Osteoblast (primary cell): ENCODE measurements around the gene FOXL3. TPM values are rescaled to one million over a fixed set of nuclear protein-coding genes. Genes with fewer than 3 reads are reported as not detected.
"Not testable (repeated sequence)": the region's sequence is repeated elsewhere in the genome, so short reads cannot be mapped to it uniquely, and the experiment has no call there.

Source experiments
- DNase-seq: peaks from one replicate; pipeline ENCODE4 v3.0.0; 2011; ENCODE audit warnings: low spot score, mixed read lengths; ENCODE audit not compliant: insufficient read length; ENCODE audit errors: missing footprints
- H2AFZ ChIP-seq: 2 replicates; pipeline ENCODE4 v1.6.0; 2011; ENCODE audit warnings: mild to moderate bottlenecking, low read length
- H3K27ac ChIP-seq: 2 replicates; pipeline ENCODE4 v1.5.1; 2011; ENCODE audit warnings: mild to moderate bottlenecking, low read depth, low read length, moderate library complexity
- H3K27me3 ChIP-seq: 2 replicates; pipeline ENCODE4 v1.6.0; 2012; ENCODE audit warnings: mild to moderate bottlenecking, control low read depth, inconsistent platforms, low read length, moderate library complexity; ENCODE audit not compliant: insufficient read depth
- H3K36me3 ChIP-seq: 2 replicates; pipeline ENCODE4 v1.5.1; 2011; ENCODE audit warnings: mild to moderate bottlenecking, low read length, control low read depth, moderate library complexity; ENCODE audit not compliant: insufficient read depth
- H3K4me1 ChIP-seq: 2 replicates; pipeline ENCODE4 v1.5.1; 2011; ENCODE audit warnings: mild to moderate bottlenecking, low read length, control low read depth, moderate library complexity; ENCODE audit not compliant: insufficient read depth
- H3K4me2 ChIP-seq: 2 replicates; pipeline ENCODE4 v1.6.0; 2011; ENCODE audit warnings: mild to moderate bottlenecking, low read length; ENCODE audit not compliant: insufficient read depth
- H3K4me3 ChIP-seq: fragments of 200-600 bp; sonication (generic); 3 replicates; pipeline ENCODE4 v1.5.1; 2012; ENCODE audit warnings: mild to moderate bottlenecking, low read length, inconsistent platforms; ENCODE audit not compliant: insufficient read depth
- H3K79me2 ChIP-seq: 2 replicates; pipeline ENCODE4 v1.6.0; 2012; ENCODE audit warnings: mild to moderate bottlenecking, low read length, control low read depth, inconsistent platforms; ENCODE audit not compliant: insufficient read depth
- H3K9me3 ChIP-seq: 2 replicates; pipeline ENCODE4 v1.5.1; 2011; ENCODE audit warnings: low read depth, low read length, control low read depth
- H4K20me1 ChIP-seq: 2 replicates; pipeline ENCODE4 v1.6.0; 2012; ENCODE audit warnings: mild to moderate bottlenecking, low read length, control low read depth; ENCODE audit not compliant: insufficient read depth
- total RNA-seq: library from RNA; depleted of rRNA; stranded (reverse); fragments of >200 nt; gene quantifications from 2 replicates; pipeline ENCODE4 v1.2.3, GENCODE V29; 2012
- TF ChIP-seq, protein P1 (sequence below): IDR thresholded peaks from 2 replicates; pipeline ENCODE4 v1.5.1; 2011; ENCODE audit warnings: mild to moderate bottlenecking, low read depth, low read length, moderate library complexity; ENCODE audit errors: extremely low read depth

Gene FOXL3
- total RNA-seq, 1 donor, result not detected

DNA sequence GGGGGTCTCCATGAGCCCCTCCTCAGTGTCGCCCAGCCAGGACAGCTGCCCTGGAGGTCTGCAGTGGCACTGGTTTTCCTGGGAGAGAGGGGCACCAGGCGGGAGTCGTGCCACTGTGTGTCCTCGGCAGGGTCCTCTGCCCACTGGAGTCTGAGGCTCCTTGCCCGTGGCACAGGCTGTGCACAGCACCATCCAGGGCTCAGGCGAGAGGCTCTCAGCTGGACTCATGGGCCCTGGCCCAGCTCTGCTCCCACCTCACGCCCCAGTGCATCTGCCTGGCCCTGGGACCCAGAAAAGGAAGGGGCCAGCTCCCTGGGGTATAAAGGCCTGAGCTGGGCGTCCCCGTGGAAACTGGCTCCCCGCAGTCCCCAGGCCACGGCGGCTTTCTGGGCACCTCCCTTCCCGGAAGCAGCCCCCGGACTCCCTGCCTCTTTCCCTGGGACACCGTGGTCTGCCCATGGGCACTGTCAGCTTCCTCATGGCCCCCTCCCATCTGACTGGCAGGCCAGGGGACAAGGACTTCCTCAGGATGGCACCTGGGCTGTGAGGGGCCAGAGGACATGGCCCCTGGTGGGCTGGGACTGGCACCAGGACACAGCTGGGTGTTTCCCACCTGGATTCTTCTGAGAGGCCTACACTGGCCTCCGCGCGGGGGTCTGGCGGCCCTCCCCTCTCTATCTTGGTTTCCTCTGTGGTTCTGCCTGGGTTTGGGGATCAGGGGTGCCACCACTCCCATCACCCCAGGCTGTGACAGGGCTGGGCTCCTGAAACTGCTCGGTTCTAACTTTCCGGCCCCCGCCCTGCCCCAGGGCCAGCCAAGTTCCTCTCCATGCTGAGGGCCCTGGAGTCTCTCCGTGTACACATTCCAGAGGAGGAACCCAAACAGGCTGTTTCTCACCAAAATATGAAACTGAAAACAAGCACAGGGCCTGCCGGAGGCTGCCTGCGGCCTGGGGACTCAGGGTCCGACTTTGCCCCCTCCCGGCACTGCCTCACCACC lies 5.5 kb downstream of the FOXL3 start:
- Histone ChIP-seq H3K27ac (no peak overlapping the region), H4K20me1 (no peaks in the 10 kb centered on the region), H3K36me3 (no peaks in the 10 kb centered on the region), H3K4me1 (no peaks in the 10 kb centered on the region), H2AFZ (no peak overlapping the region), H3K4me2 (no peak overlapping the region), H3K79me2 (no peaks in the 10 kb centered on the region), H3K9me3 (no peaks in the 10 kb centered on the region), H3K27me3 (peaks cover 33% of the 10 kb centered on the region), H3K4me3 (no peak overlapping the region)
- TF ChIP-seq, protein P1, sequence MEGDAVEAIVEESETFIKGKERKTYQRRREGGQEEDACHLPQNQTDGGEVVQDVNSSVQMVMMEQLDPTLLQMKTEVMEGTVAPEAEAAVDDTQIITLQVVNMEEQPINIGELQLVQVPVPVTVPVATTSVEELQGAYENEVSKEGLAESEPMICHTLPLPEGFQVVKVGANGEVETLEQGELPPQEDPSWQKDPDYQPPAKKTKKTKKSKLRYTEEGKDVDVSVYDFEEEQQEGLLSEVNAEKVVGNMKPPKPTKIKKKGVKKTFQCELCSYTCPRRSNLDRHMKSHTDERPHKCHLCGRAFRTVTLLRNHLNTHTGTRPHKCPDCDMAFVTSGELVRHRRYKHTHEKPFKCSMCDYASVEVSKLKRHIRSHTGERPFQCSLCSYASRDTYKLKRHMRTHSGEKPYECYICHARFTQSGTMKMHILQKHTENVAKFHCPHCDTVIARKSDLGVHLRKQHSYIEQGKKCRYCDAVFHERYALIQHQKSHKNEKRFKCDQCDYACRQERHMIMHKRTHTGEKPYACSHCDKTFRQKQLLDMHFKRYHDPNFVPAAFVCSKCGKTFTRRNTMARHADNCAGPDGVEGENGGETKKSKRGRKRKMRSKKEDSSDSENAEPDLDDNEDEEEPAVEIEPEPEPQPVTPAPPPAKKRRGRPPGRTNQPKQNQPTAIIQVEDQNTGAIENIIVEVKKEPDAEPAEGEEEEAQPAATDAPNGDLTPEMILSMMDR, result no peak
- peak; percentile 76 for DNase-seq

DNA sequence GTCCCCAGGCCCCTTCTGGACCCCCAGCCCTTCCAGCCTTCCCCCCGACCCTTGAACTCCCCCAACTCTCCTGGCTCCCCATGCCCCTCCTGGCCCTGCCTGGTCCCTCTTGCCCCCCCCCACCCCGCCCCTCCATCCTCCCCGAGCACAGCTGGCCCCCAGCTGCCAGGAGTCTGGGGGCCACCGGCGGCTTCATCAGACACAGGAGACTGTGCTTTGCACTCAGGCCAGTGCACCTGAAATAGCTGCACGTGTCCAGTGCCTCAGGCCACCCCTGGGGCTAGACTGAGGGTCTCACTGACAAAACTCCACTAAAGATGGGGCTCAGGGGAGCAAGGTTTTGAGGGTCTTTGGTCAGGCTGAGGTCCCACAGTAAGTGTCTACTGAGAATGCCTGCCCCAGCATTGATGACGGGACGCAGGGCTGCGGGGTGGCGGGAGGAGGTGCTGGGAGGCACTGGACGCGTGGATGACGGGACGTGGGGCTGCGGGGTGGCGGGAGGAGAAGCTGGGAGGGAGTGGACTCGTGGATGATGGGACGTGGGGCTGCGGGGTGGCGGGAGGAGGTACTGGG lies 6.5 kb downstream of the FOXL3 start:
- Histone ChIP-seq H3K79me2 (no peaks in the 10 kb centered on the region), H3K4me1 (no peaks in the 10 kb centered on the region), H3K4me3 (no peak overlapping the region), H4K20me1 (no peaks in the 10 kb centered on the region), H2AFZ (no peak overlapping the region), H3K27me3 (peaks cover 25% of the 10 kb centered on the region), H3K27ac (no peak overlapping the region), H3K4me2 (no peak overlapping the region), H3K9me3 (no peaks in the 10 kb centered on the region), H3K36me3 (no peaks in the 10 kb centered on the region)
- DNase-seq, result no peak
- TF ChIP-seq, protein P1, result no peak

DNA sequence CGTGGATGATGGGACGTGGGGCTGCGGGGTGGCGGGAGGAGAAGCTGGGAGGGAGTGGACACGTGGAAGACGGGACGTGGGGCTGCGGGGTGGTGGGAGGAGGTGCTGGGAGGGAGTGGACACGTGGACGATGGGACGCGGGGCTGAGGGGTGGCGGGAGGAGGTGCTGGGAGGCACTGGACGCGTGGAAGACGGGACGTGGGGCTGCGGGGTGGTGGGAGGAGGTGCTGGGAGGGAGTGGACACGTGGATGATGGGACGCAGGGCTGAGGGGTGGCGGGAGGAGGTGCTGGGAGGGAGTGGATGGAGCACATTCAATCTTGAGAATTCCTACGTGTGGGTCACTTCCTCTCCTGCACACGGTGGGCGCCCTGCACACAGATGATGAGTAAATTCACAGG lies 7.2 kb downstream of the FOXL3 start:
- H2AFZ ChIP-seq, H4K20me1 ChIP-seq, H3K36me3 ChIP-seq, H3K9me3 ChIP-seq, H3K79me2 ChIP-seq, H3K4me3 ChIP-seq, H3K4me2 ChIP-seq, H3K4me1 ChIP-seq, H3K27ac ChIP-seq, DNase-seq: not testable (repeated sequence)
- peaks cover 18% of the 10 kb centered on the region for H3K27me3 ChIP-seq

DNA sequence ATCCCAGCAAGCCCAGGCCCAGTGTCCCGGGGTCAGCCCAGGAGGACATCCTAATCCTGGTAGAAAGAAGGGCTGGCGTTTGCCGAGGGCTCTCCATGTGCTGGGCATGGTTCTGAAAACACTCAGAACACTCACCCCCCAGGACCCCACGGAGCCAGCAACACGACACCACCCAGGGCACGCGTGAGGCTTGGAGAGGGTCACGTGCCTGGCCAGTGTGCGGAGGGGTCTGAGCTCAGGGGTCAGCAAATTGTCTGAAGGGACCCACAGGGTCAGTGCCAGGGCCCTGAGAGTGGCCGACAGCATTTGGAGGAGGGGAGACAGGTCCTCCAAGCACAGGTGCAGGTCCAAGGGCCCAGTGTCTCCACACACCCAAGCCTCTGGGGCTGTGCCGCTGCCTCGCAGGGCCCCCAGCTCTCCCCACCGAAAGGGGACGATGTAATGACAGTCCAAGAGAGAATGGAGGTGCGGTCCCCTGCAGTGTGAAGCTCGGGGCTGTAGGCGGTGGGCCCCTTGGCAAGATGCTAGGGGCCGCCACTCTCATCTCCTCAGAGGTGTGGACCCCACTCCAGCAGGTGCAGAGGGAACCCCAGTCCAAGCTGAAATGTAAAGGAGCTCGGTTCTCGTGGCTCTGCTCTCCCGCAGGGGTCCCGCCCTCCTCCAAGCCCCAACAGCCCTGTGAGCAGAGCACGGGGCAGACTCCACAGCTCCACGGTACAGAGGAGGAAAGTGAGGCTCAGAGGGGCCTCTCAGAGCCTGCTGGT lies 7.8 kb downstream of the FOXL3 start:
- Histone ChIP-seq H4K20me1 (no peaks in the 10 kb centered on the region), H3K9me3 (no peaks in the 10 kb centered on the region), H3K4me2 (no peak overlapping the region), H3K4me3 (no peak overlapping the region), H3K79me2 (no peaks in the 10 kb centered on the region), H3K27me3 (peaks cover 11% of the 10 kb centered on the region), H3K27ac (no peak overlapping the region), H2AFZ (no peak overlapping the region), H3K36me3 (no peaks in the 10 kb centered on the region), H3K4me1 (no peaks in the 10 kb centered on the region)
- TF ChIP-seq, protein P1, result no peak
- peak; percentile 62 for DNase-seq
